RWPE1 (cell line): Measurements from ENCODE around the gene SLC37A3.

Experiments used
- CTCF ChIA-PET: fragments of 350-600 bp; sonication (Branson Sonifier 250); formaldehyde crosslinking; extraction: SDS; loops from one replicate; lab custom pipeline; 2021; lab: Yijun Ruan, JAX
- POLR2A ChIA-PET: fragments of 400-600 bp; formaldehyde crosslinking; extraction: SDS; loops from one replicate; lab custom pipeline; 2020; ENCODE audit warnings: antibody characterized with exemption; ENCODE audit not compliant: low non-redundant PET; lab: Yijun Ruan, JAX
- DNase-seq: peaks from one replicate; pipeline ENCODE4 v3.0.0; 2012; ENCODE audit warnings: low spot score
- H3K27ac ChIP-seq: fragments of 450-650 bp; 2 replicates; pipeline ENCODE4 v1.5.1; 2017
- CTCF ChIP-seq: fragments of 450-650 bp; conservative IDR thresholded peaks from 2 replicates; pipeline ENCODE4 v1.5.1; 2017; ENCODE audit warnings: low read depth, mild to moderate bottlenecking

SLC37A3 gene

GRCh38 chr7:140390466-140391190 is 7.7 kb downstream of the SLC37A3 start:
- CTCF ChIA-PET = interaction anchor here (0.6 kb wide), 1 partner anchor 182 kb away, joined by 3 read pairs; no protein-coding TSS in a partner anchor
- H3K27ac ChIP-seq = no peak overlapping the region
- POLR2A ChIA-PET = no interaction called here

GRCh38 chr7:140390034-140390433 is 8.3 kb downstream of the SLC37A3 start:
- DNase-seq = no peak
- TF ChIP-seq CTCF = no peak
- POLR2A ChIA-PET = no interaction called here
- no peak overlapping the region for H3K27ac ChIP-seq
- CTCF ChIA-PET = interaction anchor here (0.6 kb wide), 1 partner anchor 182 kb away, joined by 3 read pairs; no protein-coding TSS in a partner anchor

More at GRCh38 chr7:140390466-140391190, 7.7 kb downstream of the SLC37A3 start:
- no peak for DNase-seq
- TF ChIP-seq CTCF = no peak

- no peak overlapping the region for H3K27ac ChIP-seq
- ChIA-PET POLR2A (no interaction called here), CTCF (no interaction called here)
- no peak for DNase-seq
- TF ChIP-seq CTCF = no peak
Measured at GRCh38 chr7:140389445-140389844, 8.9 kb downstream of the SLC37A3 start.

- CTCF ChIA-PET = no interaction called here
Measured at GRCh38 chr7:140384894-140385545, 13.3 kb downstream of the SLC37A3 start.

GRCh38 chr7:140383954-140384713 is 14.2 kb downstream of the SLC37A3 start:
- no peak for DNase-seq
- H3K27ac ChIP-seq = no peak overlapping the region
- ChIA-PET CTCF (interaction anchor here (0.5 kb wide), 1 partner anchor 63 kb away, joined by 3 read pairs; no protein-coding TSS in a partner anchor), POLR2A (no interaction called here)
- no peak for TF ChIP-seq CTCF

More at GRCh38 chr7:140384894-140385545, 13.3 kb downstream of the SLC37A3 start:
- H3K27ac ChIP-seq = no peak overlapping the region
- TF ChIP-seq CTCF = no peak
- DNase-seq = no peak
- POLR2A ChIA-PET = no interaction called here
